BLaER1 (cell line): ENCODE results near the gene PKD2L2.
A peak's percentile ranks its signal among the peaks of the same experiment; 100 is the strongest.
"Not testable (repeated sequence)": the region's sequence is repeated elsewhere in the genome, so short reads cannot be mapped to it uniquely, and the experiment has no call there.

ENCODE experiments used
- H3K27ac ChIP-seq: shearing (Covaris generic); formaldehyde crosslinking; 2 replicates; pipeline ENCODE4 v1.8.1; 2022
- H3K27me3 ChIP-seq: shearing (Covaris generic); formaldehyde crosslinking; 2 replicates; pipeline ENCODE4 v1.8.1; 2022
- H3K36me3 ChIP-seq: shearing (Covaris generic); formaldehyde crosslinking; 2 replicates; pipeline ENCODE4 v1.8.1; 2022
- H3K4me1 ChIP-seq: shearing (Covaris generic); formaldehyde crosslinking; 2 replicates; pipeline ENCODE4 v1.8.1; 2022
- H3K4me2 ChIP-seq: shearing (Covaris generic); formaldehyde crosslinking; 2 replicates; pipeline ENCODE4 v1.8.1; 2022
- H3K4me3 ChIP-seq: shearing (Covaris generic); formaldehyde crosslinking; 2 replicates; pipeline ENCODE4 v1.8.1; 2022
- H3K9ac ChIP-seq: shearing (Covaris generic); formaldehyde crosslinking; 2 replicates; pipeline ENCODE4 v1.8.1; 2022
- H3K9me3 ChIP-seq: shearing (Covaris generic); formaldehyde crosslinking; 2 replicates; pipeline ENCODE4 v1.8.1; 2022
- H4K20me1 ChIP-seq: shearing (Covaris generic); formaldehyde crosslinking; 2 replicates; pipeline ENCODE4 v1.8.1; 2022
- Cebpa-rat ChIP-seq: shearing (Covaris generic); IDR thresholded peaks from 2 replicates; pipeline ENCODE4 v1.8.1; 2022

The PKD2L2 gene

DNA sequence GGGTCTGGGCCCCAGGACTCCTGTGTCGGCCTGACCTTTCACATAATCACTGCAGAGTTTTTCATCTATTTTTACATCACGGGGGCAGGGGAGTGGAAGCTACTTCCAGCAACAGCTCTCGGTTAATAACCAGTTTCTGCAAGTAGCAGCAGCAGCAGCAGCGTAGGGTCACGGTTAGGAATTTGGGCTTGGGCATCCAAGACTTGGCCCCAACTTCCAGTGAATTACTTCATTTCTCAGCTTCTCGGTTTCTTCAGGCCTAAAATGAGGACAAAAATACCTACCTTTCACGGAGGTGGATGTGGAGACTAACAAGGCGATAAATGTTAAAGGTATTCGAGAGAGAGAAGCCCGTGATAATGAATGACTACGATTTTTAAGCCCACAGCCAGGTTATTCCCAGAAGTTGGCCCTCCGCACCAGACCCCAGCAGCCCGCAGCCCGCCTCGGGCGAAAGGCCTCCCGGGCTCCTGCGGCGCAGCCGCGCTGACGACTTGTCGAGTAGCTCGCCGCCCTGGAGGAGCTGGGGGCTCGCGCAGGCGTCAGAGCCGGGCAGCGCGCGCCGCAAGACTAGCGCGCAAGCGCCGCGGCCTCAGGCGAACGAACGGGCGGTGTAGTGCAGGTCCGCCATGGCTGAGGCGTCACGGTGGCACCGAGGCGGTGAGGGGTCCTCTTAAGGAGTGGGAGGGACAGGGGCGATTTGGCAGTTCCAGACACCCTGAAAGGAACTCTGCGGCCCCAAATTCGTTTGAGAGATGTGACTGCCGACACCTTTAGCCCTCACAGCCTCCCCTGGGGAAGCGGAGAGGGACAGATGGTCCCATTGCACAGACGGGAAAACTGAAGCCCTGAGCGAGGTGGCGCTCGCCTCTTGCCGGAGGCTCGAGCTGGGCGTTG, at the start of gene PKD2L2:
PKD2L2 (plus strand) TSS at position 595 of the 897 bp plus-strand sequence; CDS start at position 630, 35 bp downstream.
- Histone ChIP-seq H4K20me1 (no peaks in the 10 kb centered on the region), H3K4me1 (no peaks in the 10 kb centered on the region), H3K9me3 (peaks cover 5% of the 10 kb centered on the region; the same call in 1 of the 2 replicates), H3K36me3 (no peaks in the 10 kb centered on the region), H3K27ac (no peak within 1 kb of the TSS), H3K4me2 (peak within 1 kb of the TSS; percentile 44), H3K9ac (peak within 1 kb of the TSS; percentile 34; the same call in 1 of the 2 replicates), H3K27me3 (peaks cover 15% of the 10 kb centered on the region), H3K4me3 (peak within 1 kb of the TSS; percentile 46)
- no peak for TF ChIP-seq Cebpa-rat

DNA sequence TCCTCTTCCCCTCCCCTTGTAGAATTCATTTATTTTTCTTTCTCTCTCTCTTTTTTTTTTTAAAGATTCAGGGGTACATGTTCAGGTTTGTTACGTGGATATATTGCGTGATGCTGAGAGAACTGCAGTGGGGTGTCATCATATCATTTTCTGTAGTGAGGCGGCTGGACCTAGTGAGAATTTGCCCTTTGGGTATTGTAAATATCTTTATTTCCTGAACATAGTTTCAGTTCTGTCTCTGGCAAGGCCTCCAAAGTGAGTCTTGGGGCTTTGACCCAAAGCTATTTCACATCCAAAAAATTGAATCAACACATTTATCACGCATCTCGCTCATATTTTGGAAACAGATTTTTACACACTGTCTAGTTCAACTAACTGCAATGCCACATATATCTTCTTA, 47.0 kb upstream of the PKD2L2 start:
- H3K4me3 ChIP-seq, result no peak overlapping the region
- no peaks in the 10 kb centered on the region for H3K4me1 ChIP-seq
- no peak overlapping the region for H3K4me2 ChIP-seq
- H3K9ac ChIP-seq, result no peak overlapping the region
- no peak overlapping the region for H3K27ac ChIP-seq
- no peaks in the 10 kb centered on the region for H3K9me3 ChIP-seq
- H3K27me3 ChIP-seq, result no peaks in the 10 kb centered on the region
- no peaks in the 10 kb centered on the region for H3K36me3 ChIP-seq
- no peak for TF ChIP-seq Cebpa-rat
- no peaks in the 10 kb centered on the region for H4K20me1 ChIP-seq

DNA sequence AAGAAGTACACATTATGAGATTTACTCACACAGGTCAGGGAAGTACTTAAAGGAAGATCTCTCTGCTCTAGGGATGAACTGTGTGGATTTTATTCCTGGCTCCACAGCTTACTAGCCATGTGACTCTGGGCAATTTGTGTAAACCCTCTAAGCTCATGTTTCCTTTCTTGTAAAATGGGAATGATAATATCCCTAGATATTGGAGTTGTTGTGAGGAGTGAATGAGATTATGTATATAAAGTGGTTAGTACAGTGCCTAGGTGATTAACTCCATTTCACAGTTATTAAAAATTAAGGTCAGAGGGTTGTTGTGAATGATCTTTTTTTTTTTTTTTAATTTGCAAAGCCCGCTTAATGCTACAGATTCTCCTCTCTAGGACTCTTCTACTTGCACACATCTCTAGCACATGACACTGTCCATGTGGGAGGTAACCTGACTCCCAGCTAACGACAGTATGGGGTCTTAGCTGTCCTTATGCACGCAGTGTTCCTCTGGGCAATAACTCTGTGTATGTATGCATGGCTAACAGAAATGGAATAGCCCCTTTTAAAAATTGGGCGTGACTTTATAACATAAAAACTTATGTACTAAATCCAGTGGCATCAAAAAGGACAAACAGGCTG, 45.5 kb upstream of the PKD2L2 start:
- TF ChIP-seq Cebpa-rat, result no peak
- Histone ChIP-seq H3K4me2 (no peak overlapping the region), H3K27ac (no peak overlapping the region), H3K9me3 (no peaks in the 10 kb centered on the region), H4K20me1 (no peaks in the 10 kb centered on the region), H3K4me3 (no peak overlapping the region), H3K27me3 (no peaks in the 10 kb centered on the region), H3K9ac (no peak overlapping the region), H3K36me3 (no peaks in the 10 kb centered on the region), H3K4me1 (no peaks in the 10 kb centered on the region)

DNA sequence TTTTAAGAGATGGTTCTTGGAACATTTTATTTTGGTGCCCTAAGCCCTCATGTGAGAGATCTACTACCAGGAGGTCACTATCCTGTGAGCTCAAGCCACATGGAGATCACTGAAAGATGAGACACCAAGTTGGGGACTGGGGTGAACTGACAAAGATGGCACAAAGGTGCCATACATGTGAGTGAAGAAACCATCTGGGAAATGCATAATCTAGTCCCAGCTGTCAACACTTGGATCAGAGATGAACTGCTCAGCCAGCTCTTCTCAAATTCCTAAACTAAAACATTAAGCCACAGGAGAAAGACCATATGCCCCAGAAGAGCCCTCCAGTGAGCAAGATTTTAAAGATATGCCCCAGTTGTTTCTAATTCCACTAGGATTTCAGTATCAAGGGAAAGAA, 43.8 kb upstream of the PKD2L2 start:
- no peak overlapping the region for H3K4me2 ChIP-seq
- H3K27me3 ChIP-seq, result no peaks in the 10 kb centered on the region
- no peak overlapping the region for H3K9ac ChIP-seq
- no peak for TF ChIP-seq Cebpa-rat
- no peaks in the 10 kb centered on the region for H3K4me1 ChIP-seq
- no peak overlapping the region for H3K27ac ChIP-seq
- no peaks in the 10 kb centered on the region for H3K9me3 ChIP-seq
- no peaks in the 10 kb centered on the region for H4K20me1 ChIP-seq
- no peaks in the 10 kb centered on the region for H3K36me3 ChIP-seq
- H3K4me3 ChIP-seq, result no peak overlapping the region

DNA sequence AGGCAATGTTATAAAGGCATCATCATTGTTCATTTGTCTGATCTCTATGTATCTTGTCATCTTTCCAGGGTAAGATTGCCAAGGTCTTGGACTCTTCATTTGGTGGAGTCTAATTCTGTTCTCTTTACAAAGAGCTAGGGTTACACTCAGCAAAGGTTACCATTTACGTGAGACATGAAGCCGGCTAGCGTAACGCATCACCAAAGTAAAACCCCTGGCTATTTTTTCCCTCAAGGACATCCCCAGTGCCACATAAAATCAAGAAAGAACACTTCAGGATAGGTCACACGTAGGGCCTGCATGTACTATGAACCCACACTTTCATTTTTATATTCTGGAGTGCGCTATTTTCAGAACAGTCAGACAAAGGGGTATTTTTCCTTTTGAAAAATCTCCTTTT, 41.6 kb upstream of the PKD2L2 start:
- H3K4me2 ChIP-seq, result no peak overlapping the region
- no peak overlapping the region for H3K4me3 ChIP-seq
- H3K27ac ChIP-seq, result no peak overlapping the region
- H3K36me3 ChIP-seq, result no peaks in the 10 kb centered on the region
- no peak for TF ChIP-seq Cebpa-rat
- H4K20me1 ChIP-seq, result no peaks in the 10 kb centered on the region
- no peaks in the 10 kb centered on the region for H3K4me1 ChIP-seq
- H3K9ac ChIP-seq, result no peak overlapping the region
- no peaks in the 10 kb centered on the region for H3K27me3 ChIP-seq
- H3K9me3 ChIP-seq, result no peaks in the 10 kb centered on the region

DNA sequence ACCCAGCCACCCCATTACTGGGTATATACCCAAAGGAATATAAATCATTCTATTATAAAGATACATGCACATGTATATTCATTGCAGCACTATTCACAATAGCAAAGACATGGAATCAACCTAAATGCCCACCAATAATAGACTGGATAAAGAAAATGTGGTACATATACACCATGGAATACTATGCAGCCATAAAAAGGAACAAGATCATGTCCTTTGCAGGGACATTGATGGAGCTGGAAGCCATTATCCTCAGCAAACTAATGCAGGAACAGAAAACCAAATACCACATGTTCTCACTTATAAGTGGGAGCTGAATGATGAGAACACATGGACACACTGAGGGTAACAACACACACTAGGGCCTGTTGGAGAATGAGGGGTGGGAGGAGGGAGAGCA, 36.1 kb upstream of the PKD2L2 start:
- not testable (repeated sequence) for H3K4me3 ChIP-seq, H3K27me3 ChIP-seq

DNA sequence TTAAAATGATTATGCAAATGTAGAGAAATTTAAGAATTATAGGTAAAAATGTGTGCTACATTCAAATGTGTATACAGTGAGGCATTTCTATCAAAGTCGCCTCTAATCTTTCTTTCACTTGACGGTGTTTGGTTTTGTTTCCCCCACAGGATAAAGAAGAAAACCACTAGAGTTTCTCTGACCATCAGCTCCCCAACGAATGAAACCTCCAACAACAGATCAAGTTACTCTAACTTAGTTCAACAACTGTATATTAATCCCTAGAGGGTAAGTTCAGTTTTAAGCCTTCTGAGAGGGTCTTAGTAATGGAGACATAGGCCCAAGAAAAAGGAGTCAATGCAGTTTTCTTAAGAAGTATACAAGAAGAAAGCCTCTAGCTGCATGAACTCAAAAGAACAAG, 33.1 kb upstream of the PKD2L2 start:
- 0 out of 2 replicates have a peak overlapping the region, but pooled peaks have one; percentile 0 for H3K4me2 ChIP-seq
- no peaks in the 10 kb centered on the region for H3K36me3 ChIP-seq
- TF ChIP-seq Cebpa-rat, result no peak
- H3K9ac ChIP-seq, result no peak overlapping the region
- H3K27me3 ChIP-seq, result no peaks in the 10 kb centered on the region
- H3K9me3 ChIP-seq, result no peaks in the 10 kb centered on the region
- H4K20me1 ChIP-seq, result no peaks in the 10 kb centered on the region
- H3K4me1 ChIP-seq, result peaks cover 16% of the 10 kb centered on the region; the same call in 1 of the 2 replicates
- H3K27ac ChIP-seq, result no peak overlapping the region
- no peak overlapping the region for H3K4me3 ChIP-seq

More for the DNA sequence above, 36.1 kb upstream of the PKD2L2 start:
- H3K9me3 ChIP-seq, H3K27ac ChIP-seq, H4K20me1 ChIP-seq, H3K9ac ChIP-seq, H3K36me3 ChIP-seq, H3K4me2 ChIP-seq: not testable (repeated sequence)
- H3K4me1 ChIP-seq, result peaks cover 11% of the 10 kb centered on the region; the same call in 1 of the 2 replicates

DNA sequence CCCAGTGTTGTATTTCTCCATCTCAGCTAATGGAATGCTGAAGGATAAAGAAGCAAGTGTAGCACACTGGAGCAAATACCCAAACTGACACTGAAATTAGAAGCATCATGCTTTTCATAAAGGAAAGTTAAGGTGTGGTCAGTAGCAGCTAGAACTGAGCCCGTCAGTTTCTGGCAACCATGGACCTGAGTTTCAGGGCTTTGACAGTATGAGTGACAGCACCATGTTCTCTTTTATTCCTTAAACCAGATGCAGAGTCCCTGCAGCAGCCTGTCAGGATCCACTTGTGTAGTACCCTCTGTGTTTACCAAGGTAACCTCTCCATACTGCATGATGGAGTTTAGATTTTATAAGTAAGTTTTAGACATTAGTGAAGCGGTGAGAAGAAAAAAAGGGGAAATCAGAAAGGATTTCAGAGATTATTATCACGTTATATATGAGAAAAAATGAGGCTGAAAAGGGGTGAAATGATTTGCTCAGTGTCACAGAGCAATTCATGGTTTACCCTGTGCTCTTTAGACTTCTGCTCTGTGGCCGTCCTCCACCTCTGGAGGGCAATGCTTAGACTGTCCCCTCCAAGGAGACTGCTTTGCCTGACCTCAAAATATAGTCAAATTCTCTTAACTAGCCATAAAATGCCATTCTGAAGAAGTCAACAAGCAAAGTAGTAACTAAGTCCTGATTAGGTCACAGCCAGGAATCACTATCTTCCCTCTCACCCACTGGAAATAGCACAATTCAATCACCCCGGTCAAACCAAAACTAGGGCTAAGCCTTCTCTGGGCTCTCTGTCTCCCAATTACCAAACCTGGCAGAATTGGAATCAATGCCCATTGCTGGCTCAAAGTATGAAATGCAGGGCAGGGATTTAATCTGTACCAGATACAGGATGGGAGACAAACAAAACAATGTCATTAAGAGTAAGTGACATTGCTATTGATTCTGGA, 32.1 kb upstream of the PKD2L2 start:
- Histone ChIP-seq H3K27me3 (no peaks in the 10 kb centered on the region), H3K9ac (no peak overlapping the region), H3K9me3 (no peaks in the 10 kb centered on the region), H3K4me2 (0 out of 2 replicates have a peak overlapping the region, but pooled peaks have one; percentile 15), H4K20me1 (no peaks in the 10 kb centered on the region), H3K4me3 (no peak overlapping the region), H3K36me3 (no peaks in the 10 kb centered on the region), H3K27ac (no peak overlapping the region), H3K4me1 (peaks cover 16% of the 10 kb centered on the region; the same call in 1 of the 2 replicates)
- TF ChIP-seq Cebpa-rat, result no peak

DNA sequence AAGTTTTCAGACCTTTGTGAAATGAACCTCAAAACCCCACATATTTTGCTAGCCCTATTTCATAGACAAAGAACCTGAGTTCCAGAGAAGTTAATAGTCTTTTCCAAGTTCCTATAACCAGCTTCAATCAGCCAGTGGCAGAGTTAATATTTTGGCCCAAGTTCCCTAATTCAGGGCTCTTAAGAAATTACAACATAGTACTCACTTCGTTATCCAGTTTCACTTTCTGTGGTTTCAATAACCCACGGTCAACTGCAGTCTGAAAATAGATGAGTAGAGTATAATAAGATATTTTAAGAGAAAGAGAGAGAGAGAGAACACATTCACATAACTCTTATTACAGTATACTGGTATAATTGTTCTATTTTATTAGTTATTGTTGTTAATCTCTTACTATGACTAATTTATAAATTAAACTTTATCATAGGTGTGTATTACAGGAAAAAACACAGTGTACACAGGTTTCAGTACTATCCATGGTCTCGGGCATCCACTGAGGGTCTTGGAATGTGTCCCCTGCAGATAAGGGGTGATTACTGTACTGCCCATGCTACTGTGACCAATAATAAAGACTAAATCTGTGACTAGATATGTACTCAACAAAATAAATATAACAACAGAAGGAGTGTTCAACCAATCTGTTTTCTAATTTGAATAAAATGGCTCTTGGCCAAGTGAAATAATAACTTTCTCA, 30.9 kb upstream of the PKD2L2 start:
- Histone ChIP-seq H3K9me3 (no peaks in the 10 kb centered on the region), H3K9ac (no peak overlapping the region), H3K4me1 (peaks cover 16% of the 10 kb centered on the region; the same call in 1 of the 2 replicates), H3K27ac (no peak overlapping the region), H3K4me3 (no peak overlapping the region), H3K4me2 (peak overlapping the region; percentile 15; the same call in 1 of the 2 replicates), H4K20me1 (no peaks in the 10 kb centered on the region), H3K36me3 (no peaks in the 10 kb centered on the region), H3K27me3 (no peaks in the 10 kb centered on the region)
- TF ChIP-seq Cebpa-rat, result no peak
